Retina (tissue), 1 donor: ENCODE data around the gene SV2C.
"Not testable (repeated sequence)": the region's sequence is repeated elsewhere in the genome, so short reads cannot be mapped to it uniquely, and the experiment has no call there.

Experiments used
- DNase-seq: peaks from one replicate; pipeline ENCODE4 v3.0.0-alpha.2; 2016

SV2C gene

GRCh38 chr5:76264681-76265080 lies 181.5 kb downstream of the SV2C start:
- DNase-seq = no peak

- DNase-seq = no peak
These were observed 186.2 kb downstream of the SV2C start for GRCh38 chr5:76269259-76269931.

- DNase-seq = no peak
These were observed 186.9 kb downstream of the SV2C start for GRCh38 chr5:76269932-76270610.

- DNase-seq = no peak
These were observed 188.7 kb downstream of the SV2C start for GRCh38 chr5:76271836-76272235.

- no peak for DNase-seq
These were observed 190.2 kb downstream of the SV2C start for GRCh38 chr5:76273206-76273885.

GRCh38 chr5:76274571-76274970 lies 191.4 kb downstream of the SV2C start:
- DNase-seq = no peak

GRCh38 chr5:76277736-76278135 lies 194.6 kb downstream of the SV2C start:
- no peak for DNase-seq

GRCh38 chr5:76278261-76278789 lies 195.1 kb downstream of the SV2C start:
- peak; percentile 5 for DNase-seq

- DNase-seq = no peak
These were observed 197.3 kb downstream of the SV2C start for GRCh38 chr5:76280494-76280893.

GRCh38 chr5:76283670-76284069 lies 200.5 kb downstream of the SV2C start:
- no peak for DNase-seq

- no peak for DNase-seq
These were observed 206.5 kb downstream of the SV2C start for GRCh38 chr5:76289692-76290091.

- DNase-seq = no peak
These were observed 207.2 kb downstream of the SV2C start for GRCh38 chr5:76290321-76290757.

- no peak for DNase-seq
These were observed 208.3 kb downstream of the SV2C start for GRCh38 chr5:76291305-76292077.

- DNase-seq = no peak
These were observed 209.6 kb downstream of the SV2C start for GRCh38 chr5:76292620-76293322.

GRCh38 chr5:76294573-76294972 lies 211.4 kb downstream of the SV2C start:
- DNase-seq = no peak

GRCh38 chr5:76298852-76299251 lies 215.7 kb downstream of the SV2C start:
- DNase-seq = no peak

GRCh38 chr5:76299592-76299991 lies 216.4 kb downstream of the SV2C start:
- no peak for DNase-seq

GRCh38 chr5:76301932-76302331 lies 218.7 kb downstream of the SV2C start:
- not testable (repeated sequence) for DNase-seq

- not testable (repeated sequence) for DNase-seq
These were observed 219.5 kb downstream of the SV2C start for GRCh38 chr5:76302661-76303060.

- DNase-seq = no peak
These were observed 220.7 kb downstream of the SV2C start for GRCh38 chr5:76303921-76304320.

- DNase-seq = no peak
These were observed 222.1 kb downstream of the SV2C start for GRCh38 chr5:76305269-76305668.

- DNase-seq = no peak
These were observed 222.6 kb downstream of the SV2C start for GRCh38 chr5:76305775-76306174.
